Measurements from ENCODE around the gene MAP3K4.

- TF ChIP-seq, protein P1, sequence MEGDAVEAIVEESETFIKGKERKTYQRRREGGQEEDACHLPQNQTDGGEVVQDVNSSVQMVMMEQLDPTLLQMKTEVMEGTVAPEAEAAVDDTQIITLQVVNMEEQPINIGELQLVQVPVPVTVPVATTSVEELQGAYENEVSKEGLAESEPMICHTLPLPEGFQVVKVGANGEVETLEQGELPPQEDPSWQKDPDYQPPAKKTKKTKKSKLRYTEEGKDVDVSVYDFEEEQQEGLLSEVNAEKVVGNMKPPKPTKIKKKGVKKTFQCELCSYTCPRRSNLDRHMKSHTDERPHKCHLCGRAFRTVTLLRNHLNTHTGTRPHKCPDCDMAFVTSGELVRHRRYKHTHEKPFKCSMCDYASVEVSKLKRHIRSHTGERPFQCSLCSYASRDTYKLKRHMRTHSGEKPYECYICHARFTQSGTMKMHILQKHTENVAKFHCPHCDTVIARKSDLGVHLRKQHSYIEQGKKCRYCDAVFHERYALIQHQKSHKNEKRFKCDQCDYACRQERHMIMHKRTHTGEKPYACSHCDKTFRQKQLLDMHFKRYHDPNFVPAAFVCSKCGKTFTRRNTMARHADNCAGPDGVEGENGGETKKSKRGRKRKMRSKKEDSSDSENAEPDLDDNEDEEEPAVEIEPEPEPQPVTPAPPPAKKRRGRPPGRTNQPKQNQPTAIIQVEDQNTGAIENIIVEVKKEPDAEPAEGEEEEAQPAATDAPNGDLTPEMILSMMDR (conservative IDR thresholded peaks at IDR 0.05) = no peak
- no peak for TF ChIP-seq ZFX (IDR thresholded peaks at IDR 0.05)
Observed at GRCh38 chr6:161103475-161103874, 111.9 kb downstream of the MAP3K4 start.
